GM12875 (cell line): ENCODE results near the gene ZKSCAN4.

Experiments
- H3K4me3 ChIP-seq: one replicate; pipeline ENCODE4 v1.5.1; 2011; ENCODE audit warnings: low read depth, low read length, control low read depth
- TF ChIP-seq, protein P1 (sequence below): IDR thresholded peaks from 2 replicates; pipeline ENCODE4 v1.5.1; 2011; ENCODE audit warnings: low read depth, mild to moderate bottlenecking, control low read depth, inconsistent platforms, low read length, moderate library complexity, borderline replicate concordance; ENCODE audit not compliant: insufficient read depth

ZKSCAN4 gene

DNA sequence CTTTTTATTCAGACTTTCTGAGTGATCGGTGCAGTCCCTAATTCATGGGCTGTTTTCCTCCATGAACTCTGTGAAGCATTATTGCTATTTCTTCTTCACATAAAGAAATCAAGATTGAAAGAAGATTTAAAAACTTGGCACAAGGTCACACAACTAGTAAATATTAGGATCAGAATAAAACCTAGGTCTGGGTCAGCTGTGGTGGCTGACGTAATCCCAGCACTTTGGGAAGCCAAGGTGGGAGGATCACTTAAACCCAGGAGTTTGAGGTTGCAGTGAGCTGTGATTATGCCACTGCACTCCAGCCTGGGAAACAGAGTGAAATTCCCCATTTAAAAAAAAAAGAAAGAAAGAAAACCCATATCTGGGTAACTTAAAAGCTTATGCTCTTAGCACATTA is 25.6 kb downstream of the ZKSCAN4 start:
- H3K4me3 ChIP-seq: no peak overlapping the region
- TF ChIP-seq, protein P1, sequence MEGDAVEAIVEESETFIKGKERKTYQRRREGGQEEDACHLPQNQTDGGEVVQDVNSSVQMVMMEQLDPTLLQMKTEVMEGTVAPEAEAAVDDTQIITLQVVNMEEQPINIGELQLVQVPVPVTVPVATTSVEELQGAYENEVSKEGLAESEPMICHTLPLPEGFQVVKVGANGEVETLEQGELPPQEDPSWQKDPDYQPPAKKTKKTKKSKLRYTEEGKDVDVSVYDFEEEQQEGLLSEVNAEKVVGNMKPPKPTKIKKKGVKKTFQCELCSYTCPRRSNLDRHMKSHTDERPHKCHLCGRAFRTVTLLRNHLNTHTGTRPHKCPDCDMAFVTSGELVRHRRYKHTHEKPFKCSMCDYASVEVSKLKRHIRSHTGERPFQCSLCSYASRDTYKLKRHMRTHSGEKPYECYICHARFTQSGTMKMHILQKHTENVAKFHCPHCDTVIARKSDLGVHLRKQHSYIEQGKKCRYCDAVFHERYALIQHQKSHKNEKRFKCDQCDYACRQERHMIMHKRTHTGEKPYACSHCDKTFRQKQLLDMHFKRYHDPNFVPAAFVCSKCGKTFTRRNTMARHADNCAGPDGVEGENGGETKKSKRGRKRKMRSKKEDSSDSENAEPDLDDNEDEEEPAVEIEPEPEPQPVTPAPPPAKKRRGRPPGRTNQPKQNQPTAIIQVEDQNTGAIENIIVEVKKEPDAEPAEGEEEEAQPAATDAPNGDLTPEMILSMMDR: no peak

DNA sequence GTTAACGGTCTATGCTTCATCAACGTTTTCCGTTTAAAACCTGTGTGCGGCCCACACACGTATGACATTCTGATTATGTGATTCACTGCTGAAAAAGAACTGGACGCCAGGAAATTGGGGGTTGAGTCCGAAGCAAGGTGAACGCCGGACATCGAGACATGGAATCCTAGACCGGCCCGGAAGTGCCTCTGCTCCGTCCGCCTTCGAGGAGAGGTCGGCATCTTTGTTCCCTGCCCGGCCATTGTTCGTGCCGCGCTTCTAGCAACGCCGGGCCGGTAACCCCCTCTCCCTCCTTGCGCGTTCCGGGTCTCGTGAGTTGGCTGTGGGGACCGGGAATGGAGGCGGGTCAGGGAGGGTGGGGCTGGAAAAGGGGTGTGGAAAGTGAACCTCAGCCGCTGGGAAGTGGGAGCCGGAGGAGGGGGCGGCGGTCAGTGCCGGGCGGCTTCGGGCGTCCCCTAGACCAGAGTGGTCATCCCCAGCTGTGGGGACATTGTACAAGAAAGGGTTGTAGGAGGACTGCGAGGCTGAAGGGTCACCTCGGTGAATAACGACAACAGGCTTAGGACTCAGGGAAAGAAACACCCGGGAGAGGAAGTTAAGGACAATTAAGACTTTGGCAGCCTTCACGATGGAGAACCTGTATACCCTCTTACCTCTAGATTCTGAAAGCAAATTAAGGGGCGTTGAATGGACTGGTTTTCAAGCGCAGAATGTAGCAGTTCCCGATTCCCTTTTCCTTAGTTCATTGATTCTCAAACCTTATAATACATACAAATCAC is 26.8 kb downstream of the ZKSCAN4 start, which contains the start of gene ZSCAN9:
ZSCAN9 (plus strand) TSS at position 220 of the 779 bp plus-strand sequence. CDS start 1,810 bp downstream, outside the sequence.
- H3K4me3 ChIP-seq: peak within 1 kb of the TSS; percentile 51
- TF ChIP-seq, protein P1: no peak

DNA sequence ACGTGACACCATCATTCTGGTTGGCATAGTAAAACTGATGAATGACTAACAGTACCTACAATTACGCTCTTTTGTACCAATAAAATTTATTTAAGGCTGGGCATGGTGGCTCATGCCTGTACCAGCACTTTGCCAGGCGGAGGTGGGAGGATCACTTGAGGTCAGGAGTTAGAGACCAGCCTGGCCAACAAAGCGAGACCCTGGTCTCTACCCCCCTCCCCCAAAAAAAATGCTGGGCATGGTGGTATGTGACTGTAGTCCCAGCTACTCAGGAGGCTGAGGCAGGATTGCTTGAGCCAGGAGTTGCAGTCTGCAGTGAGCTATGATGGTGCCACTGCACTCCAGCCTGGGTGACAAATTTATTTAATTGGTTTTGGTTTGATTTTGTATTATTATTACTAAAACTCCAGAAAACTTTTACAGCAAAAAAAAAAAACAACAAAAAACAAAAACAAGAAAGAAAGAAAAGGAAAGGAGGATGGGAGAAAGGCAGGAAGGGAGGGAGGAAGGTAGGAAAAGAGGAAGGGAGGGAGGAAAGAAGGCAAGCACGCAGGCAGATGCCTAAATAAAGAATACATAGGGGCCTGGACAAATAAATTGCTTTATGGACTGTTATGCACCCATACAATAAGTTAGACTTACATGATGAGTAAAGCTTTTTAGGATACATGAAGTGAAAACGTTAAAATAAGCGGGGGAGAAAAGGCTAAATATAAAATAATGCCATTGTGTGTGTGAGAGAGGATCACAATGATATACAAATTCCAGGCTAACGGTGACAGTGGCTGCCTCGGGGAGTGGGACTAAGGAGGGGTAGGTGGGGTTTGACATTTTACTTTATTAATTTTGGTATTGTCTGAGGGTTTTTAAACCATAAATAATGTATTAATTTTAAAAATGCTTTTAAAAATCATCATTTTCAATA is 27.7 kb downstream of the ZKSCAN4 start:
- H3K4me3 ChIP-seq: peak overlapping the region; percentile 51
- TF ChIP-seq, protein P1: no peak

DNA sequence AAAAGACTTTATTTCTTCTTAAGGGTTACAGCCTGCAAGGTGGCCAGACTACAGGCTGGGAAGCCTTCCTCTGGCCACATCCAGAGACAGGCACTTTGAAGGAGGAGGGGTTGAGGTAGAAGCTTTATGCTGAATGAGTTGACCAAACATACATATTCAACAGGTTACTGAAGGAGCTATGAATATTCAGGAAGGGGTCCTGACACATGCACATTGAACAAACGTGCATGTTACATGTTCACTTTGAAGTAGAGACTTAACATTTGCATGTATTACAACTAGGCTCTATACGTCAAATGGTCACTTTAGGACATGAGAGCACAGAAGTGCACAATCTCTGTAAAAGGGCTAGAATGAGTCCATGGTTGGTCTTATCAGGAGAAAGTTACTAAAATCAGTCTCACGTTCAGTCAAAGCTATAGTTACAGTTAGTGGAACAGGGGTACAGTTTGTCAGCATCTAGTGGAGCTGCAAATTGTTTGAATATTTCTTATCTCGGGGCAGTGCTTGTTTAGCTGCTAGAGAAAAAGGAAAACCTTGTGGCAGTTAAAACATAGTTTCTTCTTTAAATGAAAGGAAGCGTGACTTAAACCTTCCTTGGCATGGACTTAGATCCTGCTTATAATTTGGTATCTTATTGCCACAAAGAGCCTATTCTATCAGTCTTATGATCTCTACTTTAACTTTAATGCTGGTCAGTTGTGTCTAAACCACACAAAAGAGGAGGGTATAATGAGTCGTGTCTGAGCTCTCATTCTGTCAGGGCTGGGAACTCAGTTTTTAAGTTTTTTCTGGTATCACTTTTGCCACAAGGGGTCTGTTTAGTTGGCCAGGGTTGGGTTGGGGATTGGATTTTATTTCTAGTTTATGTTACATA is 31.6 kb downstream of the ZKSCAN4 start:
- H3K4me3 ChIP-seq: no peak overlapping the region
- TF ChIP-seq, protein P1: no peak

DNA sequence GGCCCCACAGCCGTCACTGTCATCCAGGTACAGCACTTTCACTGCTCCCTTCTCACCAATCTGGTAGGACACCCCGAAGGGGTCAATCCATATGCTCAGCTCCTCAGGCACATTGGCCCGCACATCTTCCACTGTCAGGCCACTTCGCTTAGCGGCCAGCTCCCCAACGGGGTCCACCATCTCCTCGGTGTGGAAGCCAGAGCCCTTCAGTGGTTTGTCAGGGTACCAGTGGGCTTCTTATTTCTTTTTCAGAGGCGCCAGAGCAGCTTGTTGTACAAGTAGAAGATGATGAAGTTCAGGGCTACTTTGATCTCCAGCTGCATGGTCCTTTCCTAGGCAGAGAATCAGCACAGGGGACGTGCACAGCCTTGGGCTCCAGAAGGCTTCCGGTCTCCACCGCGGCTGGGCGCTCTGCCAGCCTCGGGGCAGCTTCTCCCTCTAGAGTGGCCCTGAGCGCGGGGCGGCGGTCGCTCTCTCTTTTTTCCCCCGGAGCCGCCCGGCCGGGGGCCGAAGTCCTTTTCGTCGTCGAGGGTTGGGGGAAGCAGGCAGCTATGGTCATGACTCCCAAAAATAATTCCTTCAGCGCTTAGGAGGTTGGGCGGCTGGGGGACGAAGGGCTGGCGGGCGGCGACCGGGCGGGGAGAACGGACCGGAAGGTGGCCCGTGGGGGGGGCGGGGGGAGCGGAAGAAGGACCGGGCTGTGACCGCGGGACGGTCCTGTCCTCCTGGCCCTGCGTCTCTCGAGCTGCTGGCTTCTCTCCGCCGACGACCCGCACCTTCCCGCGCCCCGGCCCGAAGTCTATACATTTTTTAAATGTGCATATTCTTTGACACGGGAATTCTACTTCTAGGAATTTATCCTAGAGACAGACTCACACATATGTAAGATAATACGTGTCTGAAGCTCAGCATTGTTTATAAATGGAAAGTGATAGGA is 33.5 kb downstream of the ZKSCAN4 start:
- H3K4me3 ChIP-seq: peak overlapping the region; percentile 49
- TF ChIP-seq, protein P1: no peak

DNA sequence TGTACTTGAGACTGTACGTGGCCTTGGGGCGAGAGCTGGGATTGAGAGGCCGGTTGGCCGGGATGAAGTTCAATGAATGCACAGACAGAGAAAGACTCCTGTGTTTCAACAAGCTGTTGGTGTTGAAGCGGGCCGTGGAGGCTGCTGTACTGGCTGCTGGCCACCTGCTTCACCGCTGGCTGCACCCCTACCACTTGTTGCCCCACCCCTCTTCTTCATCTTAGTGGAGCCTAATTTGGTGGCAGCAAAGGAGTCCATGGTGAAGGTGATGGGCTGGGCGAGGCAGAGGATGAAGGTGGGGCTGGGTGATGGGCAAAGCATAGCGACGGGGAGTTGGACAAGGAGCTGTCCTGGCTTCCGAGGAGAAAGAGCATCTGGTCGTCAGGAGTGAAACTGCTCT is 34.2 kb downstream of the ZKSCAN4 start:
- TF ChIP-seq, protein P1: no peak
- H3K4me3 ChIP-seq: no peak overlapping the region
